ENCODE data around the gene NCBP1. TPM values are rescaled to one million over a fixed set of nuclear protein-coding genes. Genes with fewer than 3 reads are reported as not detected.

The NCBP1 gene
- total and polyA plus RNA-seq, 7 donors, result 7.8 to 20.2 (median 15.9) TPM

- WGBS, 2 donors, result 77 to 88% methylated on average over 4 of the region's 4 CpGs
- TF ChIP-seq POLR2AphosphoS5 (IDR thresholded peaks at IDR 0.05), result no peak
- TF ChIP-seq CTCF (IDR thresholded peaks at IDR 0.05), result no peak
- TF ChIP-seq EP300 (IDR thresholded peaks at IDR 0.05), result no peak
- TF ChIP-seq POLR2A (IDR thresholded peaks at IDR 0.05), result no peak
- H3K4me1 ChIP-seq, result peaks cover 0 to 53% (median 39%) of the 10 kb centered on the region in 4 donors
These were observed 39.7 kb upstream of the NCBP1 start for GRCh38 chr9:97593960-97594359.

GRCh38 chr9:97594381-97594921 is 39.2 kb upstream of the NCBP1 start:
- H3K27ac ChIP-seq, result peak overlapping the region; percentile 50 to 77 (median 76)

More at GRCh38 chr9:97593960-97594359, 39.7 kb upstream of the NCBP1 start:
- Histone ChIP-seq H3K4me3 (no peak overlapping the region), H3K27ac (peak overlapping the region; percentile 50 to 77 (median 76)), H3K36me3 (peaks cover 0 to 21% (median 6%) of the 10 kb centered on the region in 4 donors), H3K9me3 (no peaks in the 10 kb centered on the region), H3K27me3 (no peaks in the 10 kb centered on the region)
- intact Hi-C loops (cut with DNase I), result loop anchor here (5.0 kb wide), 2 partner anchors 62 to 77 kb away; no protein-coding TSS in a partner anchor
- DNase-seq, result no peak

GRCh38 chr9:97596906-97597305 is 36.7 kb upstream of the NCBP1 start:
- peak overlapping the region; percentile 55 to 77 (median 62) for H3K27ac ChIP-seq
- TF ChIP-seq EP300 (IDR thresholded peaks at IDR 0.05) (no peak), POLR2AphosphoS5 (IDR thresholded peaks at IDR 0.05) (no peak), CTCF (IDR thresholded peaks at IDR 0.05) (no peak), POLR2A (IDR thresholded peaks at IDR 0.05) (no peak)
- DNase-seq, result no peak
- intact Hi-C loops (cut with DNase I), result no loop called here
- H3K4me1 ChIP-seq, result peaks cover 0 to 55% (median 39%) of the 10 kb centered on the region in 4 donors
- H3K9me3 ChIP-seq, result no peaks in the 10 kb centered on the region
- H3K36me3 ChIP-seq, result peaks cover 12 to 38% (median 26%) of the 10 kb centered on the region in 4 donors
- 78 to 84% methylated on average over 4 of the region's 4 CpGs for WGBS, 2 donors
- H3K27me3 ChIP-seq, result no peaks in the 10 kb centered on the region
- H3K4me3 ChIP-seq, result no peak overlapping the region

More at GRCh38 chr9:97594381-97594921, 39.2 kb upstream of the NCBP1 start:
- whole genome bisulfite sequencing, 2 donors, result 78 to 88% methylated on average over 11 of the region's 11 CpGs
- intact Hi-C loops (cut with DNase I), result loop anchor here (5.0 kb wide), 2 partner anchors 62 to 77 kb away; no protein-coding TSS in a partner anchor
- H3K27me3 ChIP-seq, result no peaks in the 10 kb centered on the region
- peak; percentile 89 for DNase-seq
- no peak for TF ChIP-seq CTCF (IDR thresholded peaks at IDR 0.05)
- peak in 3 of 4 donors; percentile 36 to 78 (median 50) for TF ChIP-seq EP300 (IDR thresholded peaks at IDR 0.05)
- no peak for TF ChIP-seq POLR2A (IDR thresholded peaks at IDR 0.05)
- TF ChIP-seq POLR2AphosphoS5 (IDR thresholded peaks at IDR 0.05), result peak; percentile 18 to 78 (median 63)
- H3K36me3 ChIP-seq, result peaks cover 0 to 23% (median 7%) of the 10 kb centered on the region in 4 donors
- no peaks in the 10 kb centered on the region for H3K9me3 ChIP-seq
- H3K4me1 ChIP-seq, result peaks cover 0 to 55% (median 39%) of the 10 kb centered on the region in 4 donors
- H3K4me3 ChIP-seq, result no peak overlapping the region

- Histone ChIP-seq H3K36me3 (peaks cover 20 to 45% (median 29%) of the 10 kb centered on the region in 4 donors), H3K27me3 (no peaks in the 10 kb centered on the region), H3K4me1 (peaks cover 0 to 49% (median 32%) of the 10 kb centered on the region in 4 donors), H3K4me3 (no peak overlapping the region), H3K27ac (peak overlapping the region in 3 of 4 donors; percentile 18 to 64 (median 61)), H3K9me3 (no peaks in the 10 kb centered on the region)
- peak; percentile 89 for DNase-seq
- no peak for TF ChIP-seq POLR2A (IDR thresholded peaks at IDR 0.05)
- TF ChIP-seq CTCF (IDR thresholded peaks at IDR 0.05), result peak; percentile 74 to 82 (median 81)
- no peak for TF ChIP-seq EP300 (IDR thresholded peaks at IDR 0.05)
- peak in 2 of 4 donors; percentile 46 to 50 for TF ChIP-seq POLR2AphosphoS5 (IDR thresholded peaks at IDR 0.05)
- intact Hi-C loops (cut with DNase I), result loop anchor here (1.0 to 2.0 kb wide), 2 partner anchors 16 to 130 kb away; no protein-coding TSS in a partner anchor
- WGBS, 2 donors, result 21 to 31% methylated on average over 11 of the region's 11 CpGs
These were observed 34.9 kb upstream of the NCBP1 start for GRCh38 chr9:97598461-97599288.

Data from sigmoid colon (tissue), 7 donors.